ENCODE results near the gene APOBEC4. TPM values are rescaled to one million over a fixed set of nuclear protein-coding genes. Genes with fewer than 3 reads are reported as not detected.

Gene APOBEC4
- total and polyA plus RNA-seq, 2 of the 8 experiments (the other 6 are each of a cell fraction or from before 2014, with no cell fraction given) = not detected

DNA sequence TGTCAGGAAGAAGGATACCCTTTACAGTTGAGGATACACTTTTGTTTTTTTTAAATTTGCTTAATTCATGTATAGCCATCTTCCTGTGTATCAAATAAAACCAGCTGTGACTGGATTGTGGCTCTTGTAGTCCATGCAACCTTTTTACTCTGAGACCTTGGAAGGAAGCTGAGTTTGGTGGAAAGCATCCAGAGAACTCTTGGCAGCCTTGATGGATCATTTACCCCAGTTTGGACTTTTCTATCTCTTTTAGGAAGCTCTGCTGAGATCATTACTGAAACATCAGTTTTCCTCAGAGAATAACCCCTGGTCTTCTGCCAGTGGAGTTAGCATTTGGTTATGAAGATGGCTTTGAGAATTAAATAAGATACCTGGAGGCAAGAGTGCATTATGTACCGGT lies 21.2 kb upstream of the APOBEC4 start:
- Histone ChIP-seq H4K5ac (ENCODE audit: insufficient read length, low read depth, low read length) (no peak overlapping the region), H2BK120ac (replicated peaks; ENCODE audit: low read depth, low read length) (no peak overlapping the region), H3K9ac (replicated peaks in 1 of 4; ENCODE audit: extremely low read depth in 1 of 4, low read depth in 3 of 4, low read length in 3 of 4) (no peak overlapping the region), H4K8ac (ENCODE audit: extremely low read depth, insufficient read depth, low read length) (no peak overlapping the region), H2AK5ac (ENCODE audit: low read depth, low read length) (no peak overlapping the region), H2AFZ (ENCODE audit: low read length) (no peak overlapping the region), H3K14ac (ENCODE audit: insufficient read length) (no peak overlapping the region), H3K4me3 (ENCODE audit: extremely low read depth in 1 of 4, insufficient read depth in 2 of 4, low read depth in 3 of 4, low read length in 4 of 4) (no peak overlapping the region), H3K18ac (ENCODE audit: extremely low read depth, low read length) (no peak overlapping the region), H2BK5ac (ENCODE audit: low read depth, low read length) (no peak overlapping the region), H3K36me3 (ENCODE audit: control insufficient read depth in 2 of 4, insufficient read depth in 4 of 4, low read length in 3 of 4) (no peaks in the 10 kb centered on the region), H2BK12ac (ENCODE audit: low read depth, low read length) (no peak overlapping the region), H3K23me2 (ENCODE audit: low read depth, low read length) (no peaks in the 10 kb centered on the region), H2BK15ac (ENCODE audit: low read length) (no peak overlapping the region), H3K79me2 (ENCODE audit: control insufficient read depth in 1 of 2, insufficient read depth in 2 of 2, low read length in 2 of 2) (no peaks in the 10 kb centered on the region), H3K4me1 (replicated peaks in 1 of 4; ENCODE audit: control insufficient read depth in 3 of 4, insufficient read depth in 4 of 4, low read length in 3 of 4) (0 out of 7 replicates have a peak, but pooled peaks cover 0 to 2% (median 0%) of the 10 kb centered on the region in 4 experiments), H3K27me3 (replicated peaks in 1 of 4; ENCODE audit: control insufficient read depth in 3 of 4, extremely low read depth in 1 of 4, insufficient read depth in 3 of 4, low read length in 3 of 4) (no peaks in the 10 kb centered on the region), H3K4me2 (ENCODE audit: insufficient read depth in 1 of 2, low read depth in 2 of 2, low read length in 2 of 2) (no peak overlapping the region), H3K79me1 (ENCODE audit: low read depth, low read length) (no peaks in the 10 kb centered on the region), H3K27ac (ENCODE audit: low read depth, low read length) (no peak overlapping the region), H3K4ac (replicated peaks; ENCODE audit: insufficient read length, low read depth, low read length) (no peak overlapping the region), H2BK20ac (ENCODE audit: low read length) (no peak overlapping the region), H4K91ac (replicated peaks; ENCODE audit: insufficient read length, low read length) (no peak overlapping the region), H3K56ac (replicated peaks; ENCODE audit: insufficient read length, low read depth, low read length) (no peak overlapping the region), H3K9me3 (ENCODE audit: insufficient read depth in 2 of 2, low read depth in 1 of 2, low read length in 1 of 2) (0 out of 4 replicates have a peak, but pooled peaks cover 3 to 5% of the 10 kb centered on the region in 2 experiments), H3K23ac (ENCODE audit: insufficient read length) (no peak overlapping the region), H4K20me1 (replicated peaks in 1 of 2; ENCODE audit: control insufficient read depth in 1 of 2, insufficient read depth in 2 of 2, low read length in 2 of 2) (no peaks in the 10 kb centered on the region)
- ChIA-PET CTCF (ENCODE audit: partially characterized antibody) (interaction anchor here (1.2 to 4.9 kb wide), 5 partner anchors 10 to 241 kb away, joined by 3 to 43 read pairs (median 7); no protein-coding TSS in a partner anchor), POLR2A (ENCODE audit: partially characterized antibody) (no interaction called here)
- 100% methylated on average over 1 of the region's 1 CpG; no CpG with 5 or more reads in 1 of the 2 experiments for WGBS, 2 experiments (ENCODE audit: extremely low coverage in 1 of 2, insufficient coverage in 1 of 2, insufficient read length in 1 of 2, insufficient replicate concordance in 2 of 2, low coverage in 1 of 2, low lambda C conversion rate in 2 of 2, missing lambda C conversion rate in 1 of 2)
- FAIRE-seq (no peak), DNase-seq (ENCODE audit: low read depth in 1 of 2, low spot score in 2 of 2) (no peak)
- TF ChIP-seq SIX5 (IDR thresholded peaks at IDR 0.05; ENCODE audit: low read depth, low read length) (no peak), GABPA (IDR thresholded peaks at IDR 0.05; ENCODE audit: borderline replicate concordance, insufficient read depth, low read length) (no peak), POU5F1 (IDR thresholded peaks at IDR 0.05; ENCODE audit: low read depth, low read length) (no peak), EGR1 (IDR thresholded peaks at IDR 0.05; ENCODE audit: borderline replicate concordance, low read depth, low read length) (no peak), HDAC2 (IDR thresholded peaks at IDR 0.05; ENCODE audit: borderline replicate concordance in 1 of 2, low read depth in 2 of 2, low read length in 2 of 2) (no peak), ASH2L (IDR thresholded peaks at IDR 0.05; ENCODE audit: low read length) (no peak), CEBPB (IDR thresholded peaks at IDR 0.05; ENCODE audit: low read depth, low read length) (no peak), KDM1A (IDR thresholded peaks at IDR 0.05; ENCODE audit: borderline replicate concordance, low read length) (no peak), EP300 (IDR thresholded peaks at IDR 0.05; ENCODE audit: borderline replicate concordance in 1 of 2, low read depth in 2 of 2, low read length in 2 of 2) (no peak), NRF1 (IDR thresholded peaks at IDR 0.05; ENCODE audit: low read depth, low read length) (no peak), ZNF274 (IDR thresholded peaks at IDR 0.05; ENCODE audit: borderline replicate concordance, extremely low read depth, low read length) (no peak), JUN (IDR thresholded peaks at IDR 0.05; ENCODE audit: low read depth, low read length) (no peak)
- TF ChIP-seq, protein P1, sequence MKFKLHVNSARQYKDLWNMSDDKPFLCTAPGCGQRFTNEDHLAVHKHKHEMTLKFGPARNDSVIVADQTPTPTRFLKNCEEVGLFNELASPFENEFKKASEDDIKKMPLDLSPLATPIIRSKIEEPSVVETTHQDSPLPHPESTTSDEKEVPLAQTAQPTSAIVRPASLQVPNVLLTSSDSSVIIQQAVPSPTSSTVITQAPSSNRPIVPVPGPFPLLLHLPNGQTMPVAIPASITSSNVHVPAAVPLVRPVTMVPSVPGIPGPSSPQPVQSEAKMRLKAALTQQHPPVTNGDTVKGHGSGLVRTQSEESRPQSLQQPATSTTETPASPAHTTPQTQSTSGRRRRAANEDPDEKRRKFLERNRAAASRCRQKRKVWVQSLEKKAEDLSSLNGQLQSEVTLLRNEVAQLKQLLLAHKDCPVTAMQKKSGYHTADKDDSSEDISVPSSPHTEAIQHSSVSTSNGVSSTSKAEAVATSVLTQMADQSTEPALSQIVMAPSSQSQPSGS (IDR thresholded peaks at IDR 0.05; ENCODE audit: low read length) = no peak
